Stomach (tissue), 4 donors: ENCODE data around the gene RABGEF1.

Experiments used
- CTCF ChIP-seq, 7 experiments: fragments of 450-650 bp in 4 of 7; fragments of 200-600 bp in 3 of 7; sonication (generic) in 3 of 7; IDR thresholded peaks; one replicate each; pipeline ENCODE4 v1.5.1; 2016 to 2019; ENCODE audit warnings: antibody characterized with exemption in 7 of 7, control low read depth in 2 of 7, mild to moderate bottlenecking in 1 of 7
- POLR2A ChIP-seq, 4 donors: fragments of 450-650 bp; IDR thresholded peaks; one replicate each; pipeline ENCODE4 v1.6.1; 2016; ENCODE audit warnings: antibody characterized with exemption in 4 of 4, control low read depth in 2 of 4, mild to moderate bottlenecking in 1 of 4, moderate library complexity in 1 of 4
- POLR2AphosphoS5 ChIP-seq, 3 donors: sonication (generic); formaldehyde crosslinking; IDR thresholded peaks; one replicate each; pipeline ENCODE4 v1.6.1; 2016; ENCODE audit warnings: antibody characterized with exemption in 3 of 3

GRCh38 chr7:66694286-66694685 lies 46.2 kb upstream of the RABGEF1 start:
- TF ChIP-seq POLR2A (IDR thresholded peaks at IDR 0.05) (no peak), CTCF (IDR thresholded peaks at IDR 0.05) (no peak), POLR2AphosphoS5 (IDR thresholded peaks at IDR 0.05) (no peak)
